Measurements from ENCODE around the gene CDK11A.

Gene CDK11A

GRCh38 chr1:1724035-1724864 is at the start of gene CDK11A:
TSS of gene CDK11A (minus strand) at chr1:1724357. CDS start at chr1:1722818, 1,539 bp downstream.
- DNase-seq, result peak; percentile 98

- DNase-seq, result no peak
Observed at GRCh38 chr1:1773874-1774273, 49.7 kb upstream of the CDK11A start.

DNA sequence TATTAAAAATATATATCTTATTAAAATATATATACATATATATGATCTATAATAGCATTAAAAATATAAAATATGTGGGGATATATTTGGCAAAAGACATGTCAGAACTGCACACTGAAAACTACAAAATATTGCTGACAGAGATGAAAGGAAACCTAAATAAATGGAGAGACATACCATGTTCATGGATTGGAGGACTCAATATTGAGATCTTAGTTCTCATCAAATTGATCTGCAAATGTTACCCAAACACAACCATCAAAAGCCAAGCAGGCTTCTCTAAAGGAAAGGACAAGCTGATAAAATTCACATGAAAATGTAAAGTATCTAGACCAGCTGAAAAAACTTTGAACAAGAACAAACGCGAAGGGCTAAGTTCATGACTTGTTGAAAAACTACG is 46.9 kb upstream of the CDK11A start:
- no peak for DNase-seq

DNA sequence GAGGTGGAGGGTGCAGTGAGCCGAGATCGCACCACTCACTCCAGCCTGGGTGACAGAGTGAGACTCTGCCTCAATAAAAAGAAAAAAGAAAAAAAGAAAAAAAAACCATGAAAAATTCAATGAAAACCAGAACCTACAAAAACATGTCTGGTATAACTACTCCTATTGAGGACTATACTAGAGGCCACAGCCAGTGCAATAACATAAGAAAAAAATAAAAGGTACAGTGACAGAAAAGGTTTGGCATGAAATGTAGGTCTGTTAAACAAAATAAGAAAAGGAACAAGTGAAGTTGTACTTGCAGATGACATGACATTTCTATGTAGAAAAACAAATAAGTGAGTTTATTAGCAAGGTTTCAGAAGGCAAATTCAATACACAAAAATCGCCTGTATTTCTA is 45.9 kb upstream of the CDK11A start:
- no peak for DNase-seq

DNA sequence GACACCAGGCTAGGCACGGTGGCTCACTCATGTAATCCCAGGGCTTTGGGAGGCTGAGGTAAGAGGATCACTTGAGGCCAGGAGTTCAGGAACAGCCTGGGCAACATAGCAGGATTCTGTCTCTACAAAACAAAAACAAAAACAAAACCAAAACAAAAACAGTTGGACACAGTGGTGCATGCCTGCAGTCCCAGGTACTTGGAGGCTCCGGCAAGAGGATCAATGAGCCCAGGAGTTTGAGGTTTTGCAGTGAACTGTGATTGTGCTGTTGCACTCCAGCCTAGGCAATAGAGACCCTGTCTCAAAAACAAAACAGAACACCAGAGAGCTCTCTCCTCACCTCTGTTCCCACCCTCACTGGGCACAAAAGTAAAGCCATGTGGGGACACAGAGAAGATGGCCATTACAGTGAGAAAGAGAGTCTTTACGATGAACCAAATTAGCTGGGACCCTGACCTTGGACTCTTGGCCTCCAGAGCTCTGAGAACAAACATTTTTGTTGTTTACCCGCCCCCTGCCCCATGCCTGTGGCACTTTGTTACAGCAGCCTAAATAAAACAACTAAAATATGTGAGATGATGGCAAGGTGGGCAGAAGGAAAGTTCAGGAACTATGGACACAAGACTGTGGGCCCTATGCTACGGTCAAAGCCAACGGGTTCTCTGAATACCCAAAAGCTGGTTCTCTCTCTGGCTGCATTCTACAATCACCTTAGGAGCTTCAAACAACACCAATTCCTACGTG is 44.3 kb upstream of the CDK11A start:
- DNase-seq, result no peak

GRCh38 chr1:1764876-1765470 is 40.8 kb upstream of the CDK11A start:
- DNase-seq, result no peak

- DNase-seq, result no peak
Observed at GRCh38 chr1:1763657-1764621, 39.8 kb upstream of the CDK11A start.

GRCh38 chr1:1761504-1762376 is 37.6 kb upstream of the CDK11A start:
- no peak for DNase-seq

- DNase-seq, result no peak
Observed at GRCh38 chr1:1760715-1761114, 36.6 kb upstream of the CDK11A start.

DNA sequence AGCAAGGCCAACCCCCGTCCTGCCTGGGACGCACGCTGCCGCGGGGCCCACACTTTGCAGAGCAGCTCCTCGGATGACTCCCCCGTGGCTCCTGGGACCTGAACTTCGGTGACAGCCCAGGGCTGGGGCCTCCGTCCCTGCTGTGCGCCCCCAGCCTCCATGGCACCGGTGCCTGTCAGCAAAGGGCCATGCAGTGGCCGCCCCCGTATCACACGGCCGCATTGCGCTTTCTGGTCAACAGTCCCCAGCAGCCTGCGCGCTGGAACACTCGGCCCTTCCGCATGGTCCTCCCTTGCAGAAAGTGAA is 36.1 kb upstream of the CDK11A start:
- no peak for DNase-seq

GRCh38 chr1:1759456-1760344 is 35.5 kb upstream of the CDK11A start:
- no peak for DNase-seq

DNA sequence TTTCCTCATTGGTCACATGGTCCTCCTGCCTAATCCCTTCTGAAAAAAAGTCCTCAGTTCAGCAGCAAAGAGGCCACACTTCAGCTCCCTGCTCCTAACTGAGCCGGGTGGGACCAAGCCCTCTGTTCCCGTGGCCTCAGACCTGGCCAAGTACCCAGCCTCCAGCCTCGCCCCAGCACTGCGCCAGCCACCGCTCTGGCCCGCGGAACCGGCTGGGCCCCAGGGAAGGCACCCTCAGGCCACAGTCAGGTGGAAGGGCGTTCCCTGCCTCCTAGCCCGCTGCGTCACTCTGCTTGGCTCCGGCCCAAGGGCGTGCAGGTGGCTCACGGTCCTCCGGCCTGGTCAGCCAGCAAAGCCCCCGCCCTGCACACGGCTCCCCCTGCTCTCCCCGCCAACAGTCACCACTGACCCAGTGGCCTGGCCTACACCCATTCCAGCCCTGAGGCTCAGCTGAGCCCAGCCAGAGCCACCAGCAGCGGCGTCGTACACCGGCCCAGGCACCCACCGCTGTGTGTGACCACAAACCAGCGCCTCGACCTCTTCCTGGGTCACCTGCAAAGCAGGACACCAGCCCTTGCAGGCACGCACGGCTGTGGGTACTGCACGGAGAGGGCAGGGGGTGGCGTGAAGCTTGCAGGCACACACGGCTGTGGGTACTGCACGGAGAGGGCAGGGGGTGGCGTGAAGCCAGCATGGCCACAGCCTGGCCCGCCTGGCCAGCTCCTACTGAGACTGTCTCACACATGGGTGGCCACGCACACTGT is 34.7 kb upstream of the CDK11A start:
- DNase-seq, result no peak

DNA sequence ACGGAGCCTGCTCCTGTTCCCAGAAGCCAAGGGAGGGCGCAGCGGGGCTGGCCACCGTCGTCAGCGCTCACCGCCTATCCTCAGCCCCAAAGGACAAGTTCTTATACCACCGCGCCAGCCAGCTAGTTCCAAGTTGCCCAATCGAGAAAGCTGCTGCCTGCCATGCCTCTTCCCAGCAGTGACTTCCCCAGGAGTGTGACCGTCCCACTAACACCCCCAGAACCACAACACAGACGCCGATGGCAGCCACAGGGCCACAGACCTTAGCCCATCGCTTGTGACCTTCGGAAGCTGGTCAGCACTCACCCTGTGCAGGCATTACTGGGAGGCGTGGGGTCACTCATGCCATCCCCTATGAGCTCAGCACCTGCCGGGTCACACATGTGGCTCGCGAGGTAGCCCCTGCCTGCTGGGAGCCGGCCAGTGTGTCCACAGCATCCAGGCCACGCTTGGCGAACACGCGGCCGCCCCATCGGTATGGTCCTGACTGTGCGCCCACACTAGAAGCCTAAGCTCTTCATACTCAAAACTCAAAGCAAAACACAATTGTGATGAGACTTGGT is 34.0 kb upstream of the CDK11A start:
- no peak for DNase-seq

DNA sequence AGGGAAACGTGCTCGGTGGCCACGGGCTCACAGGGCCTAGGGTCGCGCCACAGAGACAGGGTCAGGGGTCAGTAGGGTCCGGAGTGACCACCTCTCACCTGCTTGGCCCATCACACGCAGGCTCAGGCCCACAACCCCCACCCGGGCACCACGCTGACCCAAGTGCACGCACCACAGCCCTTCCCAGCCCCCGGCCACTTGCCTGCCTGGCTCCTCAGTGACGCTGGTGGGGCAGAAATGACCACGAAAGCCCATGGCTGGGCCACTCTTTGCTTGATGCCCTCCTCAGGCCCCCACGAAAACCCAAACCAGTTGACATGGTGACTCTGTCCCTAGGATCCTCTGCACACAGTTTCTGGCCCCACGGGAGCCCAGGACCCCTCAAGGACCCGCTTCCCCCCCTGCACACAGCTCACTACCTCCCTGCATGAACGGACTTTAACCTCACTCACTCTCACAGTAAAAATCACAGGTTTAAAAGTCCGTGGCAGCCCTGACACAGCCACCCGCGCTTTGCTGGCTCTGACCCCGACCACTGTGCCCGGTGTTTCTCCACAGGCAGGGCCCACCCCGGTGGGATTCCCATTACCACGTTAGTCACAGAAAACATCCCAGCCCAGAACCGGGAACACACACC is 33.4 kb upstream of the CDK11A start:
- DNase-seq, result no peak

GRCh38 chr1:1756661-1757421 is 32.7 kb upstream of the CDK11A start:
- no peak for DNase-seq

DNA sequence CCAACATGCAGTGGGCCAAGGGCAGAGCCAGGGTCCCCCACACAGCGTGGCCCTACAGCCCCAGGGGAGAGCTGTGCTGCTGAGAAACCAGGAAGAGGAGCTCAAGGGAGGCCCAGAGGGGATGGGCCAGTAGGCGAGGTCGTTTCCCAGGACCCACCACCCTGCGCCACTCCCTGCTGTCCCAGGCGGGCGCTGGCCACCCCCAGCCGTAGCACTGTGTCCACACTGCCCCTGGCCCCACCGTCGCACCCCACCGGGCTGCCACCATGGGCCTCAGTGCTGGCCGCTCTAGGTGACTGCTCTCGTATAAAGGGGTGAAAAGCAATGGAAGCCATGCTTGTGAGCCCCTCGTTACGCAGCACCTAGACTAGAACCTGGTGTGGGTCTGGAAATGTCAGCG is 31.7 kb upstream of the CDK11A start:
- DNase-seq, result no peak

GRCh38 chr1:1755426-1755825 is 31.3 kb upstream of the CDK11A start:
- no peak for DNase-seq

GRCh38 chr1:1754051-1754815 is 30.1 kb upstream of the CDK11A start:
- DNase-seq, result no peak

Data from NCI-H2171 treated with DMSO at 0.1 percent for 48 hours (cell line).